ENCODE results near the gene ARL16. TPM values are rescaled to one million over a fixed set of nuclear protein-coding genes. Genes with fewer than 3 reads are reported as not detected.

ARL16 gene
- total RNA-seq, 6 experiments from 2014 or later = 39.4 to 50.5 (median 46.7) TPM

DNA sequence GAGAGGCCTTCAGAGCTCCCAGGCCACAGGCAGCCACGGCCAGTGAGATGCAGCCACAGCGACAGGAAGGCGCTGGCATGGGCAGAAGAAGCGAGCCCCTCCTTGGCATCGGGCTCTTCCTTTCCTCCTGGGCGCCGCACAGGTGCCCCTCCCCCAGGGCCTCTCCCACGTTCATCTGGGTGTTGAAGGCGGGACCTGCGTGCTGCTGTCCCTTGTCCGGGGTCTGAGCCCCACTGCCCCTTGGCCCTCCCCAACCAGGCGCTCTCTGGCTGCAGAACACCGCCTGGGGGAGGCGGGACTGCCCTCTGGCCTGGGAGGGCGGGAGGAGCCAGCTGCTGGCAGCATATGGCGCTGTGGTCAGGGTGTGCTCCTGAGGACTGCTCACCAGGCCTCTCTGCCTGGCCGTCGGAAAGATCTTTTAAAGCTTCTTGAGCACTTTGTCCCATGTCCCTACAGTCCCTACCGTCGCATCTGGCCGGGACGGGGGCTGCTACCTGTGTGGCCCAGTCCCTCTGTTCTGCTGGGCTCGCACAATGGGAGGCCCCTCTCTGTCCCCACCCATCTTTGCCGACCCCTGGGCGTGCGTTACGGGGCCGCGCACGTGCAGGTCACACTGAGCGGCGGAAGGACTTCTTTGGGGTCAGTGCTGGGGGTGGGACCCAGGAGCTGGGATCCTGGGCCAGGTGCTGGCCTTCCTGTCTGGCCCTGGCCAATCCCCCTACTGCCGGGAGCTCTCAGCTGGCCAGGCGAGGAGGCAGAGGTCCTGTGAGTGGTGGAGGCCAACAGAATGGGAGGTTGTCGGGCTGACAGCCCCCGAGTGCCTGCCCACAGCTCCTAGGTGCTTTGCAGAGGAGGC, 30.2 kb upstream of the ARL16 start:
- H3K4me1 Mint-ChIP-seq (ENCODE audit: low read depth) = peaks cover 25% of the 10 kb centered on the region
- H3K9me3 Mint-ChIP-seq = no peaks in the 10 kb centered on the region
- H3K36me3 Mint-ChIP-seq (ENCODE audit: low read depth) = no peaks in the 10 kb centered on the region
- H3K27me3 Mint-ChIP-seq (ENCODE audit: insufficient read depth) = peaks cover 6% of the 10 kb centered on the region
- H3K4me3 Mint-ChIP-seq = peak overlapping the region; percentile 92
- no peak overlapping the region for H3K27ac Mint-ChIP-seq
- no peak for DNase-seq
- TF ChIP-seq, protein P1, sequence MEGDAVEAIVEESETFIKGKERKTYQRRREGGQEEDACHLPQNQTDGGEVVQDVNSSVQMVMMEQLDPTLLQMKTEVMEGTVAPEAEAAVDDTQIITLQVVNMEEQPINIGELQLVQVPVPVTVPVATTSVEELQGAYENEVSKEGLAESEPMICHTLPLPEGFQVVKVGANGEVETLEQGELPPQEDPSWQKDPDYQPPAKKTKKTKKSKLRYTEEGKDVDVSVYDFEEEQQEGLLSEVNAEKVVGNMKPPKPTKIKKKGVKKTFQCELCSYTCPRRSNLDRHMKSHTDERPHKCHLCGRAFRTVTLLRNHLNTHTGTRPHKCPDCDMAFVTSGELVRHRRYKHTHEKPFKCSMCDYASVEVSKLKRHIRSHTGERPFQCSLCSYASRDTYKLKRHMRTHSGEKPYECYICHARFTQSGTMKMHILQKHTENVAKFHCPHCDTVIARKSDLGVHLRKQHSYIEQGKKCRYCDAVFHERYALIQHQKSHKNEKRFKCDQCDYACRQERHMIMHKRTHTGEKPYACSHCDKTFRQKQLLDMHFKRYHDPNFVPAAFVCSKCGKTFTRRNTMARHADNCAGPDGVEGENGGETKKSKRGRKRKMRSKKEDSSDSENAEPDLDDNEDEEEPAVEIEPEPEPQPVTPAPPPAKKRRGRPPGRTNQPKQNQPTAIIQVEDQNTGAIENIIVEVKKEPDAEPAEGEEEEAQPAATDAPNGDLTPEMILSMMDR (IDR thresholded peaks at IDR 0.05) = no peak

DNA sequence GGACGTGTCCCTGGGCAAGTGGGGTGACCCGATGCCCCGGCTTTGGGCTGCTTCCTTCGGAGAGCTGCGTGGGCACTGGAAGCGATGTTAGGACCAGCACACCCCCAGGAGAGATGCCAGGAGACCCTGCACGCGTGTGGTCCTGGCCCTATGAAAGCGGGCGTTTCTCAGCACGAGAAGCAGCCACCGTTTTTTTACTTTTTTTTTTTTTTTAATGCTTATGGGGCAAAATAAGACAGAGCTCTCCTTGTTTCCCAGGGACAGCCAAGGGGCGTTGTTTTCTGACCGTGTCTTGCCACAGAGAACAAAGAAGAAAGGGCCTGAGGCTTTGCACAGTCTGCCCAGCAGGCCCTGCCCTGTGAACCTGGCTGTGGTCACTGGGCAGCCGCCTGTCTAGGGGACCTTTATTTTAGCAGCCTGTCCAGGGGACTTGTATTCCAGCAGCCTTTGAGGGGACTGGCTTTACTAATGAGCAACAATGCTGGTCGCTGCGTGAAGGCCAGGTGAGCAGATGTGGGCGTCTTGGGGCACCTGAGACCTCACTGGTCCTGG, 29.5 kb upstream of the ARL16 start:
- Mint-ChIP-seq H3K36me3 (ENCODE audit: low read depth) (no peaks in the 10 kb centered on the region), H3K9me3 (no peaks in the 10 kb centered on the region), H3K4me3 (peak overlapping the region; percentile 92), H3K4me1 (ENCODE audit: low read depth) (peaks cover 25% of the 10 kb centered on the region), H3K27ac (peak overlapping the region; percentile 64), H3K27me3 (ENCODE audit: insufficient read depth) (peaks cover 6% of the 10 kb centered on the region)
- no peak for DNase-seq
- TF ChIP-seq, protein P1 (IDR thresholded peaks at IDR 0.05) = no peak

DNA sequence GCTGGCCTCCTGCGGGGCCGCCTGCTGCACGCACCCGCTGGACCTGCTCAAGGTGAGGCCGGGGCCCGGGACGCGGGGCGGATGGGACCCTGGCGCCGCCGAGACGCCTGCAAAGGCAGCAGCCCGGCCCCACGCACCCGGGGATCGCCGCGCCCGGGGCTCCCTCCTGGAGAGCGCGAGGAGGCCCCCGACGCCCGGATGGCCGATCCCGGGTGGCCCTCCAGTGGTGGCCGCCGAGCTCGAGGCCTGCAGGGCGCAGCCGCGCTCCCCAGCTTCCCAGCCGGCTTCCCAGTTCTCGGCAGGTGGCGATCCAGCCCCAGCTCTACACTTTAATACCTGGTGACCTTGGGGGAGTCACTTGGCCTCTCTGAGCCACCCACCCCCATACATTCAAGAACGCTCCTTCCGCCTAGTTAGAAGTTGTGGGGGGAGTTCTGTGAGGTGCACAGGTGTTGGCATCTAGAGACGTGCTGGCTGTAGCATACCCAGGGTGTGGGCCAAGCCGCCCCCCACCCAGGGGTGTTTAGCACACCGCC, 28.9 kb upstream of the ARL16 start:
- H3K27me3 Mint-ChIP-seq (ENCODE audit: insufficient read depth) = peaks cover 6% of the 10 kb centered on the region
- H3K4me1 Mint-ChIP-seq (ENCODE audit: low read depth) = peaks cover 25% of the 10 kb centered on the region
- H3K27ac Mint-ChIP-seq = peak overlapping the region; percentile 64
- no peaks in the 10 kb centered on the region for H3K9me3 Mint-ChIP-seq
- peak overlapping the region; percentile 92 for H3K4me3 Mint-ChIP-seq
- TF ChIP-seq, protein P1 (IDR thresholded peaks at IDR 0.05) = peak; percentile 44
- H3K36me3 Mint-ChIP-seq (ENCODE audit: low read depth) = no peaks in the 10 kb centered on the region; the same call in 1 of the 2 replicates
- peak; percentile 36 for DNase-seq

DNA sequence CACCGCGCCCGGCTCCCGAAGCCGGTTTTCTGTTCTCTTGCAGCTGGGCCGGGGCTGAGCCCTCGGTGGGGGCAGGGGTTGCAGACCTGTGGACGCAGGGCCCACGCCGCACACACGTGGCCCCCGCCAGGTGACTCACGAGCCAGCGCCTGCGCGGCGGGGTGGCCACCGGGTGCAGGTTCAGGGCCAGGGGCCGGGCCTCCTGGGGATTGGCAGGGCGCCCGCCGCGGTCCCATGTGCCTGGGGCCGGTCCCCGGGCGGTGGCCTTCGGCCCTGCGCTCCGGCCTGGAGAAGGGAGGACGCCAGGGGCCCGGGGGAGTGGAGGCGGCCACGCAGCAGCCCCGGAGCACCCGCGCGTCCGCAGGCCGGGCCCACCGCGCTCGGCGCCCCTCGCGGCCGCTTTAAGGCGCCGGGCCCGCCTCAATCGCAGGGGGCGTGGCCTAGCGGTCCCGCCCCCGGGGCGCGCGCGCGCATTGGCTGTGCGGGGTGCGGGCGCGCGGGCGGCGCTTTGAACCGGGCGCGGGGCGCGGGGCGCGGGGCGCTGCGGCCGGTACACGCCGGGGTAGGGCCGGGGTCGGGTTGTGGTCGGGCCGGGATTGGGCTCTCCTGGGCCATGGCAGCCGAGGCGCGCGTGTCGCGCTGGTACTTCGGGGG, 28.3 kb upstream of the ARL16 start, which contains the start of gene SLC25A10:
TSS of gene SLC25A10 (plus strand) at position 471 of the 654 bp plus-strand sequence. CDS start at position 614, 143 bp downstream.
- peak; percentile 65 for DNase-seq
- peak within 1 kb of the TSS; percentile 92 for H3K4me3 Mint-ChIP-seq
- H3K27me3 Mint-ChIP-seq (ENCODE audit: insufficient read depth) = peaks cover 6% of the 10 kb centered on the region
- peaks cover 25% of the 10 kb centered on the region for H3K4me1 Mint-ChIP-seq (ENCODE audit: low read depth)
- peak within 1 kb of the TSS; percentile 76 for H3K27ac Mint-ChIP-seq
- no peaks in the 10 kb centered on the region for H3K9me3 Mint-ChIP-seq
- no peaks in the 10 kb centered on the region; the same call in 1 of the 2 replicates for H3K36me3 Mint-ChIP-seq (ENCODE audit: low read depth)
- TF ChIP-seq, protein P1 (IDR thresholded peaks at IDR 0.05) = no peak

DNA sequence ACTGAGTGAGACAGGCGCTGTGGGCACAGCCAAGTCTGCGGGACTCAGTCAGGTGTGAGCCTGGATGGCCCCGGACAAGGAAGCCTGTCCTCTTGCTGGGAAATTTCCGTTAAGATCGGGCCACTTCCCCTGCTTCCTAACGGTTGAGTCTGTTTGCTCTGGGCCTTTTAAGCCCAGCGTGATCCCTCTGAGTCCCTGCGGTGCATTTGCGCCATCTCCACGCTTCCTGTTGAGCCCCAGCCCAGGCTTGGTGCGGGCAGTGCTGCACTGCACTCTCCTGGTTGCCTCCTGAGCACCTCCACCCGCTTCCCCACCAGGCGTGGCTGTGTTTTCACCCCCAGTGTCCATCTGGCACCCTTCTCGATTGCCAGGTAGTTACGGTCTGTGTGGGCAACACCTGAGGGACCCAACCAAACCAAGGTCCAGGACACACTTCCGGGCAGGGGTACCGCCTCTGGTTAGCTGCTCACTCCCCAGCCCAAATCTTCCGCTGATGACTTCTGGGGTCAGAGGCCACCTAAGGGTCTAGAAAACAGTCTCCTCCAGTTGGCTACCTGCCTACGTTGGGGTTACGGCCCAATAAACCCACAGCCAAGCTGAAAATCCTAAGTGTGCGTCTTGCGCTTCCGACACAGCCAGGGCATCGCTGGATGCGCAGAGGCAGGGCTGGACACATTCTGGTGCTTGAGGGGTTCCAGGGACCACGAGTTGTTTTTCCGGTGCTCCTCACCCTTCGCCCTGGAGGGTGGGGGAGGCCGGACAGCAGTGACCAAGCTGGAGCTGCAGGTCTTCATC, 27.1 kb upstream of the ARL16 start:
- peak overlapping the region; percentile 69 for H3K4me3 Mint-ChIP-seq
- peaks cover 6% of the 10 kb centered on the region for H3K27me3 Mint-ChIP-seq (ENCODE audit: insufficient read depth)
- DNase-seq = no peak
- peaks cover 25% of the 10 kb centered on the region for H3K4me1 Mint-ChIP-seq (ENCODE audit: low read depth)
- H3K27ac Mint-ChIP-seq = peak overlapping the region; percentile 76
- TF ChIP-seq, protein P1 (IDR thresholded peaks at IDR 0.05) = no peak
- H3K9me3 Mint-ChIP-seq = no peaks in the 10 kb centered on the region
- peaks cover 10% of the 10 kb centered on the region; the same call in 1 of the 2 replicates for H3K36me3 Mint-ChIP-seq (ENCODE audit: low read depth)

Data from HFFc6 (cell line).